OCI-LY7 (cell line): ENCODE measurements around the gene CHGA. TPM values are rescaled to one million over a fixed set of nuclear protein-coding genes. Genes with fewer than 3 reads are reported as not detected.

Experiments used
- BruUV-seq: library from RNA; stranded (reverse); fragments of 400-500 nt; replicated peaks from 2 replicates; lab custom pipeline; 2021; lab: Mats Ljungman, UMichigan
- CTCF ChIA-PET: fragments of 300-600 bp; sonication (Branson Sonifier 250); formaldehyde crosslinking; loops from one replicate; lab custom pipeline; 2022; ENCODE audit warnings: antibody characterized with exemption; ENCODE audit not compliant: unreplicated experiment; lab: Charles Lee
- POLR2A ChIA-PET: fragments of 300-600 bp; sonication (Branson Sonifier 250); formaldehyde crosslinking; loops from one replicate; lab custom pipeline; 2022; ENCODE audit warnings: antibody characterized with exemption; lab: Charles Lee
- DNase-seq: peaks from one replicate; pipeline ENCODE4 v3.0.0-alpha.2; 2015; ENCODE audit warnings: low spot score
- H2AFZ ChIP-seq: fragments of 200-600 bp; sonication (generic), shearing (Covaris generic); 2 replicates; pipeline ENCODE4 v1.6.1; 2014; ENCODE audit warnings: mild to moderate bottlenecking, antibody characterized with exemption, low read length, moderate library complexity
- H3K27ac ChIP-seq: fragments of 200-600 bp; sonication (generic); 2 replicates; pipeline ENCODE4 v1.5.1; 2014; ENCODE audit warnings: mixed run types, low read depth, mild to moderate bottlenecking, moderate library complexity, low read length, inconsistent platforms; ENCODE audit not compliant: poor library complexity, severe bottlenecking
- H3K36me3 ChIP-seq: fragments of 200-600 bp; sonication (generic); 2 replicates; pipeline ENCODE4 v1.6.1; 2014; ENCODE audit warnings: mild to moderate bottlenecking, antibody characterized with exemption, low read length, moderate library complexity, mixed read lengths; ENCODE audit not compliant: insufficient read depth
- H3K4me1 ChIP-seq: fragments of 200-600 bp; sonication (generic); 2 replicates; pipeline ENCODE4 v1.5.1; 2014; ENCODE audit warnings: mild to moderate bottlenecking, low read length; ENCODE audit not compliant: insufficient read depth, poor library complexity, severe bottlenecking
- H3K4me2 ChIP-seq: fragments of 200-600 bp; sonication (generic); 2 replicates; pipeline ENCODE4 v1.6.1; 2014; ENCODE audit warnings: mild to moderate bottlenecking, low read length
- H3K4me3 ChIP-seq: fragments of 200-600 bp; sonication (generic); 2 replicates; pipeline ENCODE4 v1.5.1; 2014; ENCODE audit warnings: mild to moderate bottlenecking, low read depth, low read length; ENCODE audit not compliant: poor library complexity, severe bottlenecking
- H3K79me2 ChIP-seq: fragments of 200-600 bp; sonication (generic); 2 replicates; pipeline ENCODE4 v1.6.1; 2016; ENCODE audit warnings: low read depth, mild to moderate bottlenecking, low read length, moderate library complexity, mixed read lengths; ENCODE audit not compliant: insufficient read depth
- H3K9me2 ChIP-seq: fragments of 200-600 bp; sonication (generic); 2 replicates; pipeline ENCODE4 v1.6.1; 2016; ENCODE audit warnings: mild to moderate bottlenecking, low read length, mixed read lengths; ENCODE audit not compliant: insufficient read depth
- H3K9me3 ChIP-seq: fragments of 200-600 bp; sonication (generic); 2 replicates; pipeline ENCODE4 v1.6.1; 2014; ENCODE audit warnings: mild to moderate bottlenecking, mixed run types, low read length, mixed read lengths
- H4K20me1 ChIP-seq: fragments of 200-600 bp; sonication (generic); 2 replicates; pipeline ENCODE4 v1.6.1; 2014; ENCODE audit warnings: mild to moderate bottlenecking, antibody characterized with exemption, low read length, moderate library complexity, mixed read lengths; ENCODE audit not compliant: insufficient read depth
- EZH2phosphoT487 ChIP-seq: fragments of 200-600 bp; sonication (generic); IDR thresholded peaks from 2 replicates; pipeline ENCODE4 v1.6.1; 2018; ENCODE audit warnings: low read depth, borderline replicate concordance, mild to moderate bottlenecking, mixed run types, antibody characterized with exemption, low read length, moderate library complexity, mixed read lengths
- intact Hi-C: fragments of 100-400 bp; cut with micrococcal nuclease; formaldehyde crosslinking; loops from one replicate; pipeline ENCODE4 v1.10.0; 2022; ENCODE audit not compliant: unreplicated experiment
- total RNA-seq, 2 experiments: library from RNA; depleted of rRNA in 1 of 2; stranded (reverse); fragments of >200 nt in 1 of 2; shearing (Covaris generic) in 1 of 2; gene quantifications; 2 replicates each; pipeline ENCODE4 v1.2.3, GENCODE V29; 2014 to 2022
- TF ChIP-seq, protein P1 (sequence below): fragments of 200-600 bp; sonication (generic); conservative IDR thresholded peaks from 2 replicates; pipeline ENCODE4 v1.5.1; 2014; ENCODE audit warnings: mild to moderate bottlenecking, antibody characterized with exemption, low read length, moderate library complexity, mixed read lengths

Gene CHGA
- total RNA-seq, 2 experiments from 2014 or later: 0.57 TPM; not detected in 1

GRCh38 chr14:92917041-92917940 lies 5.7 kb upstream of the CHGA start:
- CTCF ChIA-PET: no interaction called here
- no peaks in the 10 kb centered on the region for H3K9me3 ChIP-seq
- TF ChIP-seq, protein P1, sequence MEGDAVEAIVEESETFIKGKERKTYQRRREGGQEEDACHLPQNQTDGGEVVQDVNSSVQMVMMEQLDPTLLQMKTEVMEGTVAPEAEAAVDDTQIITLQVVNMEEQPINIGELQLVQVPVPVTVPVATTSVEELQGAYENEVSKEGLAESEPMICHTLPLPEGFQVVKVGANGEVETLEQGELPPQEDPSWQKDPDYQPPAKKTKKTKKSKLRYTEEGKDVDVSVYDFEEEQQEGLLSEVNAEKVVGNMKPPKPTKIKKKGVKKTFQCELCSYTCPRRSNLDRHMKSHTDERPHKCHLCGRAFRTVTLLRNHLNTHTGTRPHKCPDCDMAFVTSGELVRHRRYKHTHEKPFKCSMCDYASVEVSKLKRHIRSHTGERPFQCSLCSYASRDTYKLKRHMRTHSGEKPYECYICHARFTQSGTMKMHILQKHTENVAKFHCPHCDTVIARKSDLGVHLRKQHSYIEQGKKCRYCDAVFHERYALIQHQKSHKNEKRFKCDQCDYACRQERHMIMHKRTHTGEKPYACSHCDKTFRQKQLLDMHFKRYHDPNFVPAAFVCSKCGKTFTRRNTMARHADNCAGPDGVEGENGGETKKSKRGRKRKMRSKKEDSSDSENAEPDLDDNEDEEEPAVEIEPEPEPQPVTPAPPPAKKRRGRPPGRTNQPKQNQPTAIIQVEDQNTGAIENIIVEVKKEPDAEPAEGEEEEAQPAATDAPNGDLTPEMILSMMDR: no peak
- POLR2A ChIA-PET: no interaction called here
- H3K4me1 ChIP-seq: peaks cover 18% of the 10 kb centered on the region
- no peak for DNase-seq
- no peak overlapping the region for H3K27ac ChIP-seq
- no peak overlapping the region for H2AFZ ChIP-seq
- intact Hi-C loops: no loop called here
- H4K20me1 ChIP-seq: no peaks in the 10 kb centered on the region
- H3K4me3 ChIP-seq: no peak overlapping the region
- no TSS peak for BruUV-seq
- no peak overlapping the region for H3K4me2 ChIP-seq
- no peaks in the 10 kb centered on the region for H3K9me2 ChIP-seq
- H3K79me2 ChIP-seq: no peaks in the 10 kb centered on the region
- no peaks in the 10 kb centered on the region for H3K36me3 ChIP-seq

DNA sequence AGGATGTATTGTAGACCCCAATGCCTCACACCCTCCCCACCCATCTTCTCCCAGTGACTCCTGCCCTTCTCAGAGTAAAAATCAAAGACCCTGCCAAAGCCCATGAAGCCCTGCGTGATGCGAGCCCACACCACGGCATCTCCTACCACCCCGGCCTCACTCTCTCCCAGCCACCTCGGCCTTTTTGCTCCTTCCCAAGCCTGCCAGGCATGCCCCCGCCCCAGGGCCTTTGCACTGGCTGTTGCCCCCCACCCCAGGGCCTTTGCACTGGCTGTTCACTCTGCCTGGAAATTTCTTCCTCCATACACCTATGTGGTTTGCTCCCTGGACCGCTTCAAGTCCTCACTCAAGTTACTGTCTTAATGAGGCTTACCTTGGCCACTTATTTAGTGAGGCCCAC lies 5.0 kb upstream of the CHGA start:
- H2AFZ ChIP-seq: no peak overlapping the region
- intact Hi-C loops: no loop called here
- ChIA-PET POLR2A (no interaction called here), CTCF (interaction anchor here (0.5 to 0.6 kb wide), 2 partner anchors 203 to 265 kb away, joined by 3 to 8 read pairs; no protein-coding TSS in a partner anchor)
- no peak overlapping the region for H3K4me3 ChIP-seq
- no peaks in the 10 kb centered on the region for H3K9me2 ChIP-seq
- no TSS peak for BruUV-seq
- no peak overlapping the region for H3K4me2 ChIP-seq
- TF ChIP-seq EZH2phosphoT487: no peak
- TF ChIP-seq, protein P1: no peak
- H3K9me3 ChIP-seq: no peaks in the 10 kb centered on the region
- H3K36me3 ChIP-seq: no peaks in the 10 kb centered on the region
- H3K27ac ChIP-seq: no peak overlapping the region
- H3K4me1 ChIP-seq: peaks cover 24% of the 10 kb centered on the region
- no peaks in the 10 kb centered on the region for H4K20me1 ChIP-seq
- H3K79me2 ChIP-seq: no peaks in the 10 kb centered on the region
- no peak for DNase-seq

DNA sequence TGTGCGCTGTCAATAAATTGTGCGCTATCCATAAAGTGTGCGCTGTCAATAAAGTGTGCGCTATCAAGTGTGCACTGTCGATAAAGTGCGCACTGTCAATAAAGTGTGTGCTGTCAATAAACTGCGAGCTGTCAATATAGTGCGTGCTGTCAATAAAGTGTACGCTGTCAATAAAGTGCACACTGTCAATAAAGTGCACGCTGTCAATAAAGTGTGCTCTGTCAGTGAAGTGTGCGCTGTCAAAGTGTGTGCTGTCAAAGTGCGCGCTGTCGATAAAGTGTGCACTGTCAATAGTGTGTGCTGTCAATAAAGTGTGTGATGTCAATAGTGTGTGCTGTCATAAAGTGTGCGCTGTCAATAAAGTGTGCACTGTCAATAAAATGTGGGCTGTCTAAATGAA lies 2.9 kb upstream of the CHGA start:
- no peaks in the 10 kb centered on the region for H3K9me3 ChIP-seq
- H2AFZ ChIP-seq: no peak overlapping the region
- no peak for DNase-seq
- intact Hi-C loops: no loop called here
- no peak for TF ChIP-seq EZH2phosphoT487
- TF ChIP-seq, protein P1: no peak
- no peaks in the 10 kb centered on the region for H4K20me1 ChIP-seq
- H3K4me2 ChIP-seq: no peak overlapping the region
- no peak overlapping the region for H3K4me3 ChIP-seq
- H3K4me1 ChIP-seq: peaks cover 41% of the 10 kb centered on the region
- BruUV-seq: no TSS peak
- ChIA-PET POLR2A (interaction anchor here (0.6 kb wide), 1 partner anchor 56 kb away, joined by 3 read pairs; no protein-coding TSS in a partner anchor), CTCF (no interaction called here)
- no peak overlapping the region for H3K27ac ChIP-seq
- H3K36me3 ChIP-seq: no peaks in the 10 kb centered on the region
- no peaks in the 10 kb centered on the region for H3K79me2 ChIP-seq
- H3K9me2 ChIP-seq: no peaks in the 10 kb centered on the region
